GM18867 (cell line): ENCODE results near the gene TBL1XR1.
A peak's percentile ranks its signal among the peaks of the same experiment; 100 is the strongest.

Source experiments
- ATAC-seq: cut with Tn5 transposase; IDR thresholded peaks from one replicate; pipeline ENCODE4 v1.9.1; 2021; ENCODE audit warnings: mild to moderate bottlenecking, moderate library complexity; ENCODE audit not compliant: unreplicated experiment

The TBL1XR1 gene

GRCh38 chr3:177069514-177070329 lies 127.6 kb downstream of the TBL1XR1 start:
- ATAC-seq: no peak

DNA sequence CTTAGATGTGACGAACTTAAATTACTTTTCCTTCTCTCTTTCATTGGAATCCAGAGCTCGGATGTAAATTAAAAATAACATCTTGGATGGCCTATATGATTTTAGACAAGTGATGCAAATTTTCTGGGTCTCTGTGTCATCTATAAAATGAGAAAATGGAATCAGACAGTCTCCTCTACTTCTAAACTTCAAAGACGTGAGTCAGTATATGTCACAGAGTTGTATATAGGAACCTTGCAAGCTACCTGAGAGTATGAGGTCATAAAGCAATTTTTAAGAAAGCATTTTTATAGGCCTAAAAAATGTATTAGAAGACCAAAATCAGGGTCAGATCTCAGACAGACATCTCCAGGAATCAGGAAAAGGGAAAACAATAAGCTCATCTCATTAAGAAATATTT lies 128.3 kb downstream of the TBL1XR1 start:
- ATAC-seq: no peak

GRCh38 chr3:177066068-177066467 lies 131.2 kb downstream of the TBL1XR1 start:
- no peak for ATAC-seq

GRCh38 chr3:177065285-177066033 lies 131.8 kb downstream of the TBL1XR1 start:
- ATAC-seq: no peak

DNA sequence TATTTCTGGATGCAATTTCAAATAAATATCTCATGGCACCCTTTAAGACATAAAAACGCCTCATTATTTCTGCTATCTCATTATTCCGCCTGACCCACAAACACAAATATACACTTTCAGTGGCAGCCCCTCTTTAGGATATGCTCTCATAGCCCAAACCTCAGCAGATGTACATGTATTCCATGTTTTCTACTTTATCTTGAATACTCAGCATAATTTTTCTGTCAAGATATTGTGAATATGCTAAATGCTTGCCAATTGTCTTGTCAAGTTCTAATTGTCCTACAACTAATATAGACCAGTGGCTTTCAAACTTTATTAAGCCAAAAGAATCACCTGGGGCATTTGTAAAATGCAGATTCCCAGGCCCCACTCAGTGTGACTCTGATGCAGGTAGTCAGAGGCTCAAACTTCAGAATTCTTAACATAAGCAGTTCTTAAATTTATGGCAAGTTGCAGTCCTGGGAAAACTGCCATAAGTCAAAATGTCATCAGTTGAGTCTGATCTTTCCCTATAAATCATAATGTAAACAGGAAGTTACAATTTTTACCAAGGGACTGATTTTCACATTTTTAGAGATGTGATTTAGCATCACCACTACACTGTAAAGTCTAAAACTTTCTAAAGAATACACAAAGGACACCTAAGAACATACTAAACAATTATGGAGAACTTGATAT lies 135.1 kb downstream of the TBL1XR1 start:
- no peak for ATAC-seq

DNA sequence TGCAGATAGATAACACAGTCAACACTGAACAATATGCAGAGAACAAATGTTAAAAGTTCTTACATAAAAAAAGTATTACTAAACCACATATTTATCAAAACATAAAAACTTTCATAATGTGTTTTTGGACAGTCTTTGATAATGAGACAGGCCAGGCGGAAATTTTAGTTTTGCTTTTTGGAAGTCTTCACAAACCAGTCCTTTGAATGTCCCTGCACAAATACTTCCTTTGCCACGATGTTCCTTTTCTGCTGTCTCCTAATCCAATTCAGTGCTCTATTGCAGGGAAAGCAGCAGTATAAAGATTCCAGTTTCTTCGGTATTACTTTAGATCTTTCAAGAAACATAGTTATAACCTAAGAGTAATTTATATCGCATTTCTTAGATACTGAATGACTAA lies 135.9 kb downstream of the TBL1XR1 start:
- no peak for ATAC-seq

GRCh38 chr3:177060492-177060891 lies 136.8 kb downstream of the TBL1XR1 start:
- peak; percentile 41 for ATAC-seq

- no peak for ATAC-seq
Measured at GRCh38 chr3:177058648-177059047, 138.6 kb downstream of the TBL1XR1 start.

DNA sequence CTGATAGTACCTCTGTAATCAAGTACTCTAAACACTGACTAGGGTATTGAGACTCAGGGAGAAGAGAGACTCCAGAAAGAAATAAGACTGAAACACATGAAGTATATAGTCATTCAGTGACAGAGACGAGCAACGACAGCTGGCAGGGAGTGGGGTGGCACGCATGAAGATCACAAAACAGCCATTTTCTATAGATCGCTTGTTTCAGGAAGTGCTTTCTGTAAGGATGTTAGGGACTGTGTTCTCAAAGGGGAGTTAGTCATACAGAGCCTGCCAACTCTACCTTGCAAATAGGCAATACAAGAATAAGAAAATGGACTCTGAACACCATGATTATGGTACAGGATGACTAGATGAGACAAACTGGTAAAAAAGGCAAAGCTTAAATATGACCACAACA lies 139.5 kb downstream of the TBL1XR1 start:
- ATAC-seq: peak; percentile 89

DNA sequence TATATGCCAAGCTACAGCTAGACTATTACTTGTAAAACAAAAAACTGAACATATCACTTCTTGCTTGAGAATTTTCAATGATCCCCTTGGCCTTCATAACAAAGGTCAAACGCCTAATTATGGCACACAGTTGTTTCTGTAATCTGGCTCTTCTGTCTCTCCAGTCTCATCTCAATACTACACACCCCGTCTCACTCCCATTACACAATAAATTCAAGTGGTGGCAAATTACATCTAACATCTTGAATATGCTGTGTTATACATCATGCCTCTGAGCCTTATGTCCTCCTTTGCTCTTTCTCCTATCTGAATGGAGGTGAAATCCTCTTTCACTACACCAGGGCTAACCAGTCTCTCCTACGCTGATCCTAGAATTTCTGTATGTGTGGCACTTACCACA lies 140.4 kb downstream of the TBL1XR1 start:
- ATAC-seq: no peak

DNA sequence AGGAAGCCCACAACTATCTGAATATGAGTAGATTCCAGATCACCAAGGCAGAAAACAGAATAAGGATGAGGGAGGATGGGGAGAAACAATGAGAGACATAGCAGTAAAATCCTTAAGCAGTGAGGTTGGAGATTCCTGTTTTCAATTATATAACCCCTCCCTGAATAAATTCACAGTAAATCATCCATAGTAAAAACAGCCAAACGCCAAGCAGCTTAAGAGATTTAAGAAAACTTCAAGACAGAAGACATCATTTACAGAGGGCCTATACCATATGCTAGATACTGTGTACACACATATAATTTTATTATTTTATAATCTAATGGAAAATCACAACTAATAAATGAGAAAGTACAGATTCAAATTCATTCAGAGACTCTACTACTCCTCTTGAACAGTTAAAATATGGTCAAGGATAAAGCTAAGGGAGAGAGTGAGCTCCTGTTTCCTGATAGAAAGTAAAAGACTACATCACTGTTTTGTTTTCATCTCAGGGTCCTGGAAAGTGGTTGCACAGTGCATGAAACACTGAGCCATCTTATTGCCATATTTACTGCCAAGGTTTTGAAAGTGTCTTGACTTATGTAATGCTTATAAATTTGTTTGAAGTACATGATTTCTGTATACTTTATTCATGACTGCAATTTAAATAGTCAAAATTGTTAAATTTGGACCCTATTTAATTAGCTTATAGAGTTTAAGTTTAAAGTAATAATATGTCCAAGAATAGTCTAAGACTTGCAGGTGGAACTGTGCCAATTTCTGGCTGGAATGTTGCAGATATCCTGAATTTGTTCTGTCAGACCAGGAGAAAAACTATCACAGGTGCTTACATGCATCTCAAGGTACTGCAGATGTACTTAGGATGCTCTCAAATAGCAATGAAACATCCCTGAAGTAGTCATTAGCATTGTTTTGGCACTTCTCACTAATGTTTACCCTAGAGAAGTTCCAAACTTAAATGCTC lies 141.4 kb downstream of the TBL1XR1 start:
- no peak for ATAC-seq

- ATAC-seq: no peak
Measured at GRCh38 chr3:177053107-177053506, 144.2 kb downstream of the TBL1XR1 start.

- ATAC-seq: no peak
Measured at GRCh38 chr3:177051411-177051810, 145.9 kb downstream of the TBL1XR1 start.

GRCh38 chr3:177050501-177051237 lies 146.6 kb downstream of the TBL1XR1 start:
- no peak for ATAC-seq

DNA sequence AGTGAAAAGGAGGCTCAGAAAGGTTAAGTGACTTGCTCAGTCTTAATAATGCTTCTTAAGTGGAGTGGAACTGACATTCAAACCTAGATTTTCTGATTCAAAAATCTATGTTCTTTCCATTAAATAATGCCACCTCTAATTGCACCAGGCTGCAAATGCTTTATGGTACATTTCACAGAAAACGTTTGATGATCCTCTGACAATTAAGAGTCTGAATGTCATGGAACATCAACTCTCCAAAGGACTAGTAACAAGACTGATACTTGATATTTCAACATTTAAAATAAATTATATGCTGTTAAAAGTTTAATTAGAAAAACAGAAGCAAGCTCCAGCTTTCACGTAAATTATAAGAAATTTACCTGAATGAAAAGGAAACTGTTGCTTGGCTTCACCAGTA lies 151.5 kb downstream of the TBL1XR1 start:
- no peak for ATAC-seq

- ATAC-seq: no peak
Measured at GRCh38 chr3:177045222-177045621, 152.1 kb downstream of the TBL1XR1 start.

DNA sequence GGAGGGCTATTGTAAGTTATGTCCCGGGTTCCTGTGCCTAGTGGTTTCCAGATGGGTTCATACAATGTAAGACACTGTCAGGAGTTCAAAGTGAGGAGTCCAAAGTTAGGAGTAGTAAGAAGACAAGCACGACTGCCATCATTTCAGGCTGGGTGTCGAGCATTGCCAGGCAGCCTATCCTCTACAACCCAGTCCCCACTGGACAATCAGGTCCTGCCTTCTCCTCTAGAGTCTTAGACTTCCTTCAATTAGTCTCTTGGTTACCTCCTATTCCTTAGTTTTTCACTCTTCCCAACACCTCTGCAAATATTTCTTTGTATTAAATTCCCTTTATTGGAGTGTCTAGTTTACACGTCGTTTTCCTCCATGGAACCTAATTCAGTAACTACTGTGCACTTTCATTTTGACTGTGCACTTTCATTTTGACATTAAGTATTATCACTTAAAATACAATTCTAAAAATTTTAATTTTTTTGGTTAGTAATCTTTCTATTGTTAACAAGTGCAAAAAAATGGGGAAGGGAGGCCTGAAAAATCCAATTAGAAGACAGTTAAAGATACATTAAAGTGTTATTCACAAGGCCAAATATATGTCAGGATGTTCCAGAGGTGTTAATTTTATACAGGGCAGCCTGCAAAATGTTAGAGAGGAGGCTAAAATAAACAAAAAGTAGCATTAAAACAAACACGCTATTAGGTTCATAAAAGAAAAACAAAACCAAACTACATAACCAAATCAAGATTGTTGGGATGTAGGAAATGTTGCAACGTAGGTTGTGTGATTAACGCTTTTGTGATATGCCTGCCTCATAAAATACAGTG lies 155.3 kb downstream of the TBL1XR1 start:
- peak; percentile 57 for ATAC-seq

GRCh38 chr3:177041021-177041729 lies 156.1 kb downstream of the TBL1XR1 start:
- ATAC-seq: no peak
